GM21367 (cell line): Measurements from ENCODE around the gene EXPH5.

Experiments used
- ATAC-seq: cut with Tn5 transposase; IDR thresholded peaks from one replicate; pipeline ENCODE4 v1.9.1; 2021; ENCODE audit not compliant: unreplicated experiment

EXPH5 gene

GRCh38 chr11:108474664-108475463 lies 118.7 kb downstream of the EXPH5 start:
- no peak for ATAC-seq

GRCh38 chr11:108472681-108473080 lies 120.9 kb downstream of the EXPH5 start:
- ATAC-seq = no peak

GRCh38 chr11:108468478-108468864 lies 125.1 kb downstream of the EXPH5 start:
- no peak for ATAC-seq

GRCh38 chr11:108467091-108467823 lies 126.3 kb downstream of the EXPH5 start, which contains the start of gene C11orf65:
TSS of gene C11orf65 (minus strand) at chr11:108467529. CDS start at chr11:108461559, 5,970 bp downstream.
- ATAC-seq = peak; percentile 98

DNA sequence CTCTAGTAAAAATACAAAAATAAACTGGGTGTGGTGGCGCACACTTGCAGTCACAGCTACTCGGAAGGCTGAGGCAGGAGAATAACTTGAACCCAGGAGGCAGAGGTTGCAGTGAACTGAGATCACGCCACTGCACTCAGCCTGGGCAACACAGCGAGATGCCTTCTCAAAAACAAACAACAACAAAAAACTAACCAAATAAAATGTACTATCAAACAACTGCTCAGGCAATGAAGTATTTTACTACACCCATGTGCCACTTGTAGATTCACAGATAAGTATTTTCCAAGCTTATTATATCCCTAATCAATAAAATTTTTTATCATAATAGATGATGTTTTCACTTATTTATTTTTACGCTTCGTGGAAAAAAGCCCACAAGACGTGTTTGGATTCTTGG lies 127.2 kb downstream of the EXPH5 start:
- no peak for ATAC-seq
